HCT116 (cell line): ENCODE measurements around the gene RPL11. TPM values are rescaled to one million over a fixed set of nuclear protein-coding genes. Genes with fewer than 3 reads are reported as not detected.

Experiments
- ATAC-seq: fragments of 200-7000 bp; cut with Tn5 transposase; 2 replicates; pipeline ENCODE4 v1.9.1; 2020; ENCODE audit warnings: mild to moderate bottlenecking, moderate library complexity
- BruUV-seq: library from RNA; stranded (reverse); fragments of 400-500 nt; replicated peaks from 2 replicates; lab custom pipeline; 2021; lab: Mats Ljungman, UMichigan
- CTCF ChIA-PET: fragments of 300-600 bp; sonication (Branson Sonifier 250); formaldehyde crosslinking; loops from one replicate; lab custom pipeline; 2021; ENCODE audit warnings: antibody characterized with exemption; lab: Charles Lee
- POLR2A ChIA-PET: fragments of 300-600, 350-600 bp; sonication (Branson Sonifier 250); formaldehyde crosslinking; loops from one replicate; lab custom pipeline; 2021; ENCODE audit warnings: antibody characterized with exemption; lab: Charles Lee
- RAD21 ChIA-PET, 2 experiments: fragments of 300-600 bp; sonication (Branson Sonifier 250); formaldehyde crosslinking; loops; one replicate each; lab custom pipeline; 2023; ENCODE audit warnings: low total read pairs in 2 of 2; ENCODE audit not compliant: uncharacterized antibody in 2 of 2, unreplicated experiment in 2 of 2, low non-redundant PET in 1 of 2; lab: Charles Lee
- DNase-seq: peaks from one replicate; pipeline ENCODE4 v3.0.0-alpha.2; 2010; ENCODE audit warnings: low read depth, low spot score
- H2AFZ ChIP-seq: fragments of 200-600 bp; shearing (Covaris generic), sonication (generic); 2 replicates; pipeline ENCODE4 v1.6.1; 2017; ENCODE audit warnings: low read depth, mixed run types, mixed read lengths, antibody characterized with exemption, low read length; ENCODE audit not compliant: poor library complexity, severe bottlenecking
- H3K27ac ChIP-seq: 2 replicates; pipeline ENCODE4 v1.5.1; 2012; ENCODE audit warnings: low read depth, low read length
- H3K27me3 ChIP-seq: fragments of 200-600 bp; sonication (generic); 2 replicates; pipeline ENCODE4 v1.6.1; 2016; ENCODE audit warnings: mixed run types, low read length, mixed read lengths; ENCODE audit not compliant: insufficient read depth
- H3K36me3 ChIP-seq, 2 experiments: fragments of 200-500 bp in 1 of 2; fragments of 200-600 bp in 1 of 2; sonication (Bioruptor generic) in 1 of 2; sonication (generic) in 1 of 2; 2 replicates each; pipeline versions ENCODE4 v1.5.1 to v1.6.1; 2014 to 2016; ENCODE audit warnings: low read length in 2 of 2, inconsistent platforms in 1 of 2, mixed read lengths in 1 of 2, mixed run types in 1 of 2; ENCODE audit not compliant: insufficient read depth in 2 of 2, control insufficient read depth in 1 of 2
- H3K4me1 ChIP-seq, 2 experiments: fragments of 200-600 bp in 1 of 2; sonication (generic) in 1 of 2; 2 replicates each; pipeline versions ENCODE4 v1.5.1 to v1.6.1; 2012 to 2017; ENCODE audit warnings: low read length in 2 of 2, inconsistent platforms in 1 of 2, mild to moderate bottlenecking in 1 of 2, mixed read lengths in 1 of 2, mixed run types in 1 of 2, moderate library complexity in 1 of 2; ENCODE audit not compliant: insufficient read depth in 2 of 2, control insufficient read depth in 1 of 2
- H3K4me2 ChIP-seq: fragments of 200-600 bp; sonication (generic); 2 replicates; pipeline ENCODE4 v1.6.1; 2017; ENCODE audit warnings: mixed run types, low read length, mixed read lengths
- H3K4me3 ChIP-seq, 2 experiments: fragments of 200-600 bp in 1 of 2; sonication (generic) in 1 of 2; replicated peaks in 1 of 2; 2 replicates each; pipeline ENCODE4 v1.5.1; 2011 to 2016; ENCODE audit warnings: low read length in 2 of 2, control low read depth in 1 of 2, low read depth in 1 of 2, mild to moderate bottlenecking in 1 of 2, mixed read lengths in 1 of 2, mixed run types in 1 of 2
- H3K79me2 ChIP-seq: fragments of 200-600 bp; sonication (generic); 2 replicates; pipeline ENCODE4 v1.6.1; 2017; ENCODE audit warnings: mild to moderate bottlenecking, mixed run types, low read length, moderate library complexity, mixed read lengths; ENCODE audit not compliant: insufficient read depth
- H3K9ac ChIP-seq: fragments of 200-600 bp; sonication (generic); 2 replicates; pipeline ENCODE4 v1.6.1; 2016; ENCODE audit warnings: low read length, mixed read lengths
- H3K9me2 ChIP-seq: fragments of 200-600 bp; sonication (generic), shearing (Covaris generic); 2 replicates; pipeline ENCODE4 v1.6.1; 2017; ENCODE audit warnings: mixed run types, mild to moderate bottlenecking, moderate library complexity; ENCODE audit not compliant: insufficient read depth
- H3K9me3 ChIP-seq, 2 experiments: fragments of 200-500 bp in 1 of 2; fragments of 200-600 bp in 1 of 2; sonication (Bioruptor generic) in 1 of 2; sonication (generic) in 1 of 2; 2 replicates each; pipeline ENCODE4 v1.6.1; 2014 to 2017; ENCODE audit warnings: low read length in 2 of 2, mixed read lengths in 2 of 2, inconsistent platforms in 1 of 2, low read depth in 1 of 2, mild to moderate bottlenecking in 1 of 2, mixed run types in 1 of 2, moderate library complexity in 1 of 2; ENCODE audit not compliant: control insufficient read depth in 1 of 2, insufficient read depth in 1 of 2
- H4K20me1 ChIP-seq: fragments of 200-600 bp; sonication (generic), shearing (Covaris generic); 2 replicates; pipeline ENCODE4 v1.6.1; 2017; ENCODE audit warnings: mixed run types, mild to moderate bottlenecking, moderate library complexity; ENCODE audit not compliant: insufficient read depth
- ATF3 ChIP-seq: IDR thresholded peaks from 2 replicates; pipeline ENCODE4 v1.6.1; 2012
- CBX3 ChIP-seq: IDR thresholded peaks from 2 replicates; pipeline ENCODE4 v1.6.1; 2012; ENCODE audit warnings: low read depth
- CEBPB ChIP-seq: IDR thresholded peaks from 2 replicates; pipeline ENCODE4 v1.6.1; 2012; ENCODE audit warnings: low read depth
- EGR1 ChIP-seq: IDR thresholded peaks from 2 replicates; pipeline ENCODE4 v1.6.1; 2012; ENCODE audit warnings: low read depth
- EZH2 ChIP-seq: fragments of 200-600 bp; sonication (generic); IDR thresholded peaks from 2 replicates; pipeline ENCODE4 v1.6.1; 2017; ENCODE audit warnings: antibody characterized with exemption, mixed run types
- EZH2phosphoT487 ChIP-seq: fragments of 200-600 bp; IDR thresholded peaks from 2 replicates; pipeline ENCODE4 v1.6.1; 2018; ENCODE audit warnings: antibody characterized with exemption, borderline replicate concordance
- FOSL1 ChIP-seq: IDR thresholded peaks from 2 replicates; pipeline ENCODE4 v1.6.1; 2012; ENCODE audit warnings: low read depth
- JUND ChIP-seq: IDR thresholded peaks from 2 replicates; pipeline ENCODE4 v1.6.1; 2012
- MAX ChIP-seq: IDR thresholded peaks from 2 replicates; pipeline ENCODE4 v1.6.1; 2012
- POLR2A ChIP-seq: IDR thresholded peaks from 2 replicates; pipeline ENCODE4 v1.7.0; 2011; ENCODE audit warnings: borderline replicate concordance; ENCODE audit not compliant: insufficient read depth, insufficient read length; ENCODE audit errors: extremely low read depth
- POLR2AphosphoS5 ChIP-seq: IDR thresholded peaks from 2 replicates; pipeline ENCODE4 v1.6.1; 2011; ENCODE audit warnings: mild to moderate bottlenecking, low read depth, low read length, moderate library complexity
- RAD21 ChIP-seq: IDR thresholded peaks from 2 replicates; pipeline ENCODE4 v1.6.1; 2012; ENCODE audit warnings: low read depth, mild to moderate bottlenecking
- SIN3A ChIP-seq: IDR thresholded peaks from 2 replicates; pipeline ENCODE4 v1.6.1; 2012; ENCODE audit warnings: low read depth
- SP1 ChIP-seq: IDR thresholded peaks from 2 replicates; pipeline ENCODE4 v1.6.1; 2012; ENCODE audit warnings: low read depth
- SRF ChIP-seq: IDR thresholded peaks from 2 replicates; pipeline ENCODE4 v1.6.1; 2012; ENCODE audit warnings: low read depth
- TCF7L2 ChIP-seq: IDR thresholded peaks from 2 replicates; pipeline ENCODE4 v1.7.0; 2011; ENCODE audit warnings: borderline replicate concordance, inconsistent platforms; ENCODE audit not compliant: insufficient read depth, insufficient read length; ENCODE audit errors: extremely low read depth
- YY1 ChIP-seq: IDR thresholded peaks from 2 replicates; pipeline ENCODE4 v1.6.1; 2011; ENCODE audit warnings: low read length, low read depth, moderate library complexity, mild to moderate bottlenecking; ENCODE audit not compliant: insufficient replicate concordance; ENCODE audit errors: extremely low read depth
- ZNF274 ChIP-seq: fragments of 200-500 bp; sonication (Bioruptor generic); IDR thresholded peaks from 2 replicates; pipeline ENCODE4 v1.6.1; 2014; ENCODE audit warnings: mild to moderate bottlenecking, low read depth, low read length, inconsistent platforms
- intact Hi-C: fragments of 100-400 bp; cut with micrococcal nuclease; formaldehyde crosslinking; loops from 2 replicates; pipeline ENCODE4 v1.10.0; 2022
- total RNA-seq: library from RNA; stranded (reverse); gene quantifications from one replicate; pipeline ENCODE4 v1.2.1, GENCODE V29; 2021; ENCODE audit not compliant: unreplicated experiment
- TF ChIP-seq, protein P1 (sequence below), 3 experiments: fragments of 200-600 bp in 1 of 3; sonication (generic) in 1 of 3; IDR thresholded peaks in 2 of 3; conservative IDR thresholded peaks in 1 of 3; 2 replicates each; pipeline ENCODE4 v1.5.1; 2012 to 2017; ENCODE audit warnings: low read depth in 2 of 3, low read length in 2 of 3, antibody characterized with exemption in 1 of 3, borderline replicate concordance in 1 of 3, control low read depth in 1 of 3, mild to moderate bottlenecking in 1 of 3, mixed read lengths in 1 of 3, mixed run types in 1 of 3, moderate library complexity in 1 of 3; ENCODE audit not compliant: insufficient read depth in 1 of 3
- TF ChIP-seq, protein P2 (sequence below): IDR thresholded peaks from 2 replicates; pipeline ENCODE4 v1.6.1; 2012; ENCODE audit warnings: low read depth

RPL11 gene
- total RNA-seq, 1 experiment from 2014 or later: 1,262 TPM

DNA sequence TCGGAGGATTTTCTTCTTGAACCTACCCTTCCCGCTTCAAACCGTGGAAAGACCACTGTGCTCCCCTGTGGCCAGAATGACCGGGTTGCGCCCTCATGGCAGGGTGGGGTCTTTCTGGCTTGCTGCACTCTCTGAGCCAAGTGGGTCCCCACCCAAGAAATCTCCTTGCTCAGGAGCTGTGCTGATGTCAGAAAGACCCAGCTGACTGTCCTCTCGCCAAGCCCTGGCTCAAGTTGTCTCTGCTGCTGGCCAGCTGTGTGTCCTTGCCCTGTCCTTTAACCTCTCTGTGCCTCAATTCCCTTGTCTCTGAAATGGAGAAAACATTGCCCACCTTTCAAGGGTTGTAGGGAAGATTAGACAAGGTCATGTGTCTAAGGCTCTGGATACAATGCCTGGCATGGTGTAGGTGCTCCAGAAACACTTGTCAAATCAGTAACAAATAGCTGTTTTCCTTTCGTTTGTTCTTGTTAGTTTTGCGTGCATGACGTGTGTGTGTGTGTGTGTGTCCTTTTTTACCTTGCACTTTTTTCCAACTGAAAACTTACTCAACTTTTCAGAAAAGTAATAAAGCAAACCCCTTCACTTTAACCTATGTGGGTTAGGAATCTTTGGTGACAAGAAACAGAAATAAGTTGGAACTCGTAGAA, 41.1 kb upstream of the RPL11 start:
- Histone ChIP-seq H3K79me2 (no peaks in the 10 kb centered on the region), H3K4me1 (no peaks in the 10 kb centered on the region), H3K9ac (no peak overlapping the region), H4K20me1 (no peaks in the 10 kb centered on the region), H3K4me2 (no peak overlapping the region), H3K36me3 (no peaks in the 10 kb centered on the region), H3K9me2 (no peaks in the 10 kb centered on the region), H3K27ac (no peak overlapping the region), H3K9me3 (no peaks in the 10 kb centered on the region), H3K4me3 (no peak overlapping the region), H2AFZ (no peak overlapping the region), H3K27me3 (peaks cover 3% of the 10 kb centered on the region; the same call in 1 of the 2 replicates)
- intact Hi-C loops: no loop called here
- ATAC-seq (no peak), DNase-seq (no peak)
- RAD21 ChIA-PET: no interaction called here
- BruUV-seq: no TSS peak
- POLR2A ChIA-PET: no interaction called here
- TF ChIP-seq MAX (no peak), EZH2 (no peak), POLR2AphosphoS5 (no peak), TCF7L2 (no peak), POLR2A (no peak), RAD21 (no peak), EGR1 (no peak), CBX3 (no peak), ATF3 (no peak), SIN3A (no peak), YY1 (no peak), EZH2phosphoT487 (no peak), ZNF274 (no peak), FOSL1 (no peak), SP1 (no peak), CEBPB (no peak), SRF (no peak), JUND (no peak)
- TF ChIP-seq, protein P1, sequence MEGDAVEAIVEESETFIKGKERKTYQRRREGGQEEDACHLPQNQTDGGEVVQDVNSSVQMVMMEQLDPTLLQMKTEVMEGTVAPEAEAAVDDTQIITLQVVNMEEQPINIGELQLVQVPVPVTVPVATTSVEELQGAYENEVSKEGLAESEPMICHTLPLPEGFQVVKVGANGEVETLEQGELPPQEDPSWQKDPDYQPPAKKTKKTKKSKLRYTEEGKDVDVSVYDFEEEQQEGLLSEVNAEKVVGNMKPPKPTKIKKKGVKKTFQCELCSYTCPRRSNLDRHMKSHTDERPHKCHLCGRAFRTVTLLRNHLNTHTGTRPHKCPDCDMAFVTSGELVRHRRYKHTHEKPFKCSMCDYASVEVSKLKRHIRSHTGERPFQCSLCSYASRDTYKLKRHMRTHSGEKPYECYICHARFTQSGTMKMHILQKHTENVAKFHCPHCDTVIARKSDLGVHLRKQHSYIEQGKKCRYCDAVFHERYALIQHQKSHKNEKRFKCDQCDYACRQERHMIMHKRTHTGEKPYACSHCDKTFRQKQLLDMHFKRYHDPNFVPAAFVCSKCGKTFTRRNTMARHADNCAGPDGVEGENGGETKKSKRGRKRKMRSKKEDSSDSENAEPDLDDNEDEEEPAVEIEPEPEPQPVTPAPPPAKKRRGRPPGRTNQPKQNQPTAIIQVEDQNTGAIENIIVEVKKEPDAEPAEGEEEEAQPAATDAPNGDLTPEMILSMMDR (IDR thresholded peaks at IDR 0.05 in 2 of 3, conservative IDR thresholded peaks at IDR 0.05 in 1 of 3; ENCODE audit: borderline replicate concordance in 1 of 3, insufficient read depth in 1 of 3, low read depth in 2 of 3, low read length in 2 of 3): no peak
- TF ChIP-seq, protein P2, sequence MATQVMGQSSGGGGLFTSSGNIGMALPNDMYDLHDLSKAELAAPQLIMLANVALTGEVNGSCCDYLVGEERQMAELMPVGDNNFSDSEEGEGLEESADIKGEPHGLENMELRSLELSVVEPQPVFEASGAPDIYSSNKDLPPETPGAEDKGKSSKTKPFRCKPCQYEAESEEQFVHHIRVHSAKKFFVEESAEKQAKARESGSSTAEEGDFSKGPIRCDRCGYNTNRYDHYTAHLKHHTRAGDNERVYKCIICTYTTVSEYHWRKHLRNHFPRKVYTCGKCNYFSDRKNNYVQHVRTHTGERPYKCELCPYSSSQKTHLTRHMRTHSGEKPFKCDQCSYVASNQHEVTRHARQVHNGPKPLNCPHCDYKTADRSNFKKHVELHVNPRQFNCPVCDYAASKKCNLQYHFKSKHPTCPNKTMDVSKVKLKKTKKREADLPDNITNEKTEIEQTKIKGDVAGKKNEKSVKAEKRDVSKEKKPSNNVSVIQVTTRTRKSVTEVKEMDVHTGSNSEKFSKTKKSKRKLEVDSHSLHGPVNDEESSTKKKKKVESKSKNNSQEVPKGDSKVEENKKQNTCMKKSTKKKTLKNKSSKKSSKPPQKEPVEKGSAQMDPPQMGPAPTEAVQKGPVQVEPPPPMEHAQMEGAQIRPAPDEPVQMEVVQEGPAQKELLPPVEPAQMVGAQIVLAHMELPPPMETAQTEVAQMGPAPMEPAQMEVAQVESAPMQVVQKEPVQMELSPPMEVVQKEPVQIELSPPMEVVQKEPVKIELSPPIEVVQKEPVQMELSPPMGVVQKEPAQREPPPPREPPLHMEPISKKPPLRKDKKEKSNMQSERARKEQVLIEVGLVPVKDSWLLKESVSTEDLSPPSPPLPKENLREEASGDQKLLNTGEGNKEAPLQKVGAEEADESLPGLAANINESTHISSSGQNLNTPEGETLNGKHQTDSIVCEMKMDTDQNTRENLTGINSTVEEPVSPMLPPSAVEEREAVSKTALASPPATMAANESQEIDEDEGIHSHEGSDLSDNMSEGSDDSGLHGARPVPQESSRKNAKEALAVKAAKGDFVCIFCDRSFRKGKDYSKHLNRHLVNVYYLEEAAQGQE: no peak
- CTCF ChIA-PET: interaction anchor here (1.2 to 2.3 kb wide), 2 partner anchors 13 to 15 kb away, joined by 3 to 7 read pairs; no protein-coding TSS in a partner anchor
